Astrocyte (in vitro differentiated cells and primary cell): ENCODE results near the gene GSE1.

ENCODE experiments used
- CTCF ChIP-seq: IDR thresholded peaks from 2 replicates; pipeline ENCODE4 v1.5.1; 2011; ENCODE audit warnings: low read depth, mild to moderate bottlenecking, inconsistent platforms, low read length, moderate library complexity; ENCODE audit not compliant: insufficient read depth
- EZH2 ChIP-seq: IDR thresholded peaks from 2 replicates; pipeline ENCODE4 v1.6.1; 2012; ENCODE audit warnings: mild to moderate bottlenecking, low read length, inconsistent platforms; ENCODE audit not compliant: insufficient read depth

GRCh38 chr16:85619101-85619891 is 6.2 kb downstream of the GSE1 start:
- TF ChIP-seq CTCF (no peak), EZH2 (no peak)
